ENCODE results near the gene UQCR11. TPM values are rescaled to one million over a fixed set of nuclear protein-coding genes. Genes with fewer than 3 reads are reported as not detected.

The UQCR11 gene
- total and polyA plus RNA-seq, 2 of the 4 experiments (the other 2 are of a cell fraction) = 29.2 to 177 TPM

GRCh38 chr19:1613808-1614570 is 8.7 kb upstream of the UQCR11 start:
- Histone ChIP-seq H3K79me1 (ENCODE audit: low read depth in 1 of 2, low read length in 2 of 2) (peaks cover 5 to 13% of the 10 kb centered on the region in 2 experiments; a peak in 2 of 4 replicates), H4K8ac (ENCODE audit: low read depth in 2 of 2, low read length in 2 of 2) (no peak overlapping the region), H2BK5ac (ENCODE audit: low read depth, low read length, poor library complexity, severe bottlenecking) (no peak overlapping the region), H2BK15ac (ENCODE audit: low read depth, low read length) (no peak overlapping the region), H3K23ac (ENCODE audit: low read depth, low read length) (no peak overlapping the region), H4K91ac (ENCODE audit: insufficient read depth, low read depth, low read length) (no peak overlapping the region), H3K9ac (ENCODE audit: low read depth, low read length) (no peak overlapping the region), H3K9me1 (ENCODE audit: insufficient read depth, low read length) (no peaks in the 10 kb centered on the region), H3K14ac (replicated peaks; ENCODE audit: low read depth, low read length) (no peak overlapping the region), H2AK5ac (ENCODE audit: low read depth, low read length) (no peak overlapping the region), H3K4me2 (ENCODE audit: low read depth, low read length) (no peak overlapping the region), H2AK9ac (replicated peaks; ENCODE audit: low read depth, low read length, poor library complexity) (no peak overlapping the region), H2BK20ac (ENCODE audit: low read depth, low read length) (no peak overlapping the region), H3K9me3 (ENCODE audit: control insufficient read depth, insufficient read depth, low read length) (no peaks in the 10 kb centered on the region), H3K4me1 (ENCODE audit: control insufficient read depth, insufficient read depth, low read length) (no peaks in the 10 kb centered on the region), H3K36me3 (ENCODE audit: control insufficient read depth, insufficient read depth, low read length) (peaks cover 66% of the 10 kb centered on the region), H3K56ac (ENCODE audit: extremely low read depth, insufficient read depth, low read length) (no peak overlapping the region), H4K20me1 (ENCODE audit: insufficient read depth, low read length) (peaks cover 12% of the 10 kb centered on the region), H4K5ac (ENCODE audit: low read depth, low read length) (no peak overlapping the region), H3K18ac (ENCODE audit: low read depth, low read length) (no peak overlapping the region), H3K4ac (ENCODE audit: low read depth, low read length) (no peak overlapping the region), H2AFZ (replicated peaks; ENCODE audit: low read length, poor library complexity) (peak overlapping the region; percentile 15), H3K4me3 (ENCODE audit: insufficient read depth, low read depth, low read length) (no peak overlapping the region), H2BK120ac (ENCODE audit: low read depth, low read length) (no peak overlapping the region), H3K27me3 (ENCODE audit: control insufficient read depth, insufficient read depth, low read length) (no peaks in the 10 kb centered on the region), H3K27ac (ENCODE audit: insufficient read depth, low read length) (no peak overlapping the region)
- intact Hi-C loops (cut with micrococcal nuclease) (no loop called here), dilution Hi-C loops (cut with HindIII; ENCODE audit: low sequenced_read_pairs, unreplicated experiment) (no loop called here), in situ Hi-C loops (cut with MboI; ENCODE audit: low sequenced_read_pairs) (no loop called here)
- 91% methylated on average over 22 of the region's 32 CpGs; no CpG with 5 or more reads in 1 of the 2 experiments for WGBS, 2 experiments (ENCODE audit: extremely low coverage in 2 of 2, insufficient read length in 1 of 2)
- CTCF ChIA-PET = no interaction called here
- DNase-seq = no peak
- POLR2A ChIA-PET (ENCODE audit: unreplicated experiment) = no interaction called here
- no TSS peak for BruUV-seq (replicated peaks)
- ATAC-seq (ENCODE audit: low read depth) = no peak
- no peak for TF ChIP-seq CHD1 (IDR thresholded peaks at IDR 0.05; ENCODE audit: low read depth, low read length)
- no peak for TF ChIP-seq USF2 (IDR thresholded peaks at IDR 0.05; ENCODE audit: low read depth, low read length)
- TF ChIP-seq, protein P1, sequence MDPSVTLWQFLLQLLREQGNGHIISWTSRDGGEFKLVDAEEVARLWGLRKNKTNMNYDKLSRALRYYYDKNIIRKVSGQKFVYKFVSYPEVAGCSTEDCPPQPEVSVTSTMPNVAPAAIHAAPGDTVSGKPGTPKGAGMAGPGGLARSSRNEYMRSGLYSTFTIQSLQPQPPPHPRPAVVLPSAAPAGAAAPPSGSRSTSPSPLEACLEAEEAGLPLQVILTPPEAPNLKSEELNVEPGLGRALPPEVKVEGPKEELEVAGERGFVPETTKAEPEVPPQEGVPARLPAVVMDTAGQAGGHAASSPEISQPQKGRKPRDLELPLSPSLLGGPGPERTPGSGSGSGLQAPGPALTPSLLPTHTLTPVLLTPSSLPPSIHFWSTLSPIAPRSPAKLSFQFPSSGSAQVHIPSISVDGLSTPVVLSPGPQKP (IDR thresholded peaks at IDR 0.05; ENCODE audit: borderline replicate concordance, low read depth, low read length) = no peak
- TF ChIP-seq MXI1 (IDR thresholded peaks at IDR 0.05; ENCODE audit: borderline replicate concordance, low read depth, low read length) = no peak
- no peak for TF ChIP-seq MAZ (IDR thresholded peaks at IDR 0.05; ENCODE audit: borderline replicate concordance, low read depth, low read length)
- no peak for TF ChIP-seq RCOR1 (IDR thresholded peaks at IDR 0.05; ENCODE audit: insufficient replicate concordance, low read length)
- TF ChIP-seq NFE2L2 (IDR thresholded peaks at IDR 0.05; ENCODE audit: low read depth, low read length) = no peak
- no peak for TF ChIP-seq MAFK (IDR thresholded peaks at IDR 0.05; ENCODE audit: low read depth, low read length)
- TF ChIP-seq BHLHE40 (IDR thresholded peaks at IDR 0.05; ENCODE audit: low read depth, low read length) = no peak
- TF ChIP-seq, protein P2, sequence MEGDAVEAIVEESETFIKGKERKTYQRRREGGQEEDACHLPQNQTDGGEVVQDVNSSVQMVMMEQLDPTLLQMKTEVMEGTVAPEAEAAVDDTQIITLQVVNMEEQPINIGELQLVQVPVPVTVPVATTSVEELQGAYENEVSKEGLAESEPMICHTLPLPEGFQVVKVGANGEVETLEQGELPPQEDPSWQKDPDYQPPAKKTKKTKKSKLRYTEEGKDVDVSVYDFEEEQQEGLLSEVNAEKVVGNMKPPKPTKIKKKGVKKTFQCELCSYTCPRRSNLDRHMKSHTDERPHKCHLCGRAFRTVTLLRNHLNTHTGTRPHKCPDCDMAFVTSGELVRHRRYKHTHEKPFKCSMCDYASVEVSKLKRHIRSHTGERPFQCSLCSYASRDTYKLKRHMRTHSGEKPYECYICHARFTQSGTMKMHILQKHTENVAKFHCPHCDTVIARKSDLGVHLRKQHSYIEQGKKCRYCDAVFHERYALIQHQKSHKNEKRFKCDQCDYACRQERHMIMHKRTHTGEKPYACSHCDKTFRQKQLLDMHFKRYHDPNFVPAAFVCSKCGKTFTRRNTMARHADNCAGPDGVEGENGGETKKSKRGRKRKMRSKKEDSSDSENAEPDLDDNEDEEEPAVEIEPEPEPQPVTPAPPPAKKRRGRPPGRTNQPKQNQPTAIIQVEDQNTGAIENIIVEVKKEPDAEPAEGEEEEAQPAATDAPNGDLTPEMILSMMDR (conservative IDR thresholded peaks at IDR 0.05; ENCODE audit: low read depth, low read length) = no peak
- no peak for TF ChIP-seq FOS (IDR thresholded peaks at IDR 0.05; ENCODE audit: low read depth, low read length)
- no peak for TF ChIP-seq POLR2A (IDR thresholded peaks at IDR 0.05; ENCODE audit: low read depth, low read length)
- no peak for TF ChIP-seq CEBPB (IDR thresholded peaks at IDR 0.05; ENCODE audit: low read depth, low read length)

Data from IMR-90 (cell line).